GM12801 (cell line): ENCODE results near the gene HTRA2.

Experiments
- TF ChIP-seq, protein P1 (sequence below): IDR thresholded peaks from one replicate; pipeline ENCODE4 v1.5.1; 2011; ENCODE audit warnings: control low read depth; ENCODE audit not compliant: insufficient read length; ENCODE audit errors: extremely low read depth

HTRA2 gene

DNA sequence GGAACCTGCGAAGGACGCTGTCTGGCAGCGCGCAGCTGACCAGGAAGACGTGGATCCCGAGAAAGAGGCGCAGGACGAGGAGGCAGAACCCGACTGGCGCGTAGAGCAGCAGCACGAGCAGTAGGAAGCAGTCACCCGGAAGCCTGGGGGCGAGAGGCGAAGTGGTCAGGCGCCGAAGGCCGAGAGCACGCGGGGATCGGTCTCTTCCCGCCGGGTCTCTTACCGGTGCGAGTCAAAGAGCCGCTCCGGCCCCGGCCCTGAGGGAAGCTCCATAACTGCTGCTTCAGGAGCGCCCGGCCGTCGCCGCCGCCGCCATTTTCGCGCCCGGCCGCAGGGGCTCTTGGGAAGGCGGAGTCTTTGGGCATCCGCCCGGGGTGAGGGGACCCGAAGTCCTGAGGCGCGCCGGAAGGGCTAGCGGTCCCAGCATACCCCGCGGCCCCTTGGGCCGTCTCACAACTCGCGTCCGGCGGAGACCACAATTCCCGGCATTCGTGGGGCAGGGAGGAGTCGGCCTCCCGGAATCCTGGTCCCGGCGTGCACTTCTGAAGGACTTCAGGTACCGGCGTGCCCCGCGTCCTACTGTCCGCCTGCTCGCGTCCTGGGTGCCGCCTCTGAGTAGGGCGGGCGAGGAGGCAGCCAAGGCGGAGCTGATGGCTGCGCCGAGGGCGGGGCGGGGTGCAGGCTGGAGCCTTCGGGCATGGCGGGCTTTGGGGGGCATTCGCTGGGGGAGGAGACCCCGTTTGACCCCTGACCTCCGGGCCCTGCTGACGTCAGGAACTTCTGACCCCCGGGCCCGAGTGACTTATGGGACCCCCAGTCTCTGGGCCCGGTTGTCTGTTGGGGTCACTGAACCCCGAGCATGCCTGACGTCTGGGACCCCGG is at the start of gene HTRA2, which contains the start of gene AUP1:
Gene HTRA2, plus strand, starts transcription at position 577 of the 882 bp plus-strand sequence. Its CDS starts 74 bp downstream, at position 651.
Gene AUP1, minus strand, starts transcription at position 350 of the 882 bp plus-strand sequence. Its CDS starts 77 bp downstream, at position 273.
- TF ChIP-seq, protein P1, sequence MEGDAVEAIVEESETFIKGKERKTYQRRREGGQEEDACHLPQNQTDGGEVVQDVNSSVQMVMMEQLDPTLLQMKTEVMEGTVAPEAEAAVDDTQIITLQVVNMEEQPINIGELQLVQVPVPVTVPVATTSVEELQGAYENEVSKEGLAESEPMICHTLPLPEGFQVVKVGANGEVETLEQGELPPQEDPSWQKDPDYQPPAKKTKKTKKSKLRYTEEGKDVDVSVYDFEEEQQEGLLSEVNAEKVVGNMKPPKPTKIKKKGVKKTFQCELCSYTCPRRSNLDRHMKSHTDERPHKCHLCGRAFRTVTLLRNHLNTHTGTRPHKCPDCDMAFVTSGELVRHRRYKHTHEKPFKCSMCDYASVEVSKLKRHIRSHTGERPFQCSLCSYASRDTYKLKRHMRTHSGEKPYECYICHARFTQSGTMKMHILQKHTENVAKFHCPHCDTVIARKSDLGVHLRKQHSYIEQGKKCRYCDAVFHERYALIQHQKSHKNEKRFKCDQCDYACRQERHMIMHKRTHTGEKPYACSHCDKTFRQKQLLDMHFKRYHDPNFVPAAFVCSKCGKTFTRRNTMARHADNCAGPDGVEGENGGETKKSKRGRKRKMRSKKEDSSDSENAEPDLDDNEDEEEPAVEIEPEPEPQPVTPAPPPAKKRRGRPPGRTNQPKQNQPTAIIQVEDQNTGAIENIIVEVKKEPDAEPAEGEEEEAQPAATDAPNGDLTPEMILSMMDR: no peak

- TF ChIP-seq, protein P1: no peak
These were observed 48.3 kb upstream of the HTRA2 start for GRCh38 chr2:74481431-74481830.

- TF ChIP-seq, protein P1: no peak
These were observed 47.6 kb upstream of the HTRA2 start for GRCh38 chr2:74481961-74482800.

DNA sequence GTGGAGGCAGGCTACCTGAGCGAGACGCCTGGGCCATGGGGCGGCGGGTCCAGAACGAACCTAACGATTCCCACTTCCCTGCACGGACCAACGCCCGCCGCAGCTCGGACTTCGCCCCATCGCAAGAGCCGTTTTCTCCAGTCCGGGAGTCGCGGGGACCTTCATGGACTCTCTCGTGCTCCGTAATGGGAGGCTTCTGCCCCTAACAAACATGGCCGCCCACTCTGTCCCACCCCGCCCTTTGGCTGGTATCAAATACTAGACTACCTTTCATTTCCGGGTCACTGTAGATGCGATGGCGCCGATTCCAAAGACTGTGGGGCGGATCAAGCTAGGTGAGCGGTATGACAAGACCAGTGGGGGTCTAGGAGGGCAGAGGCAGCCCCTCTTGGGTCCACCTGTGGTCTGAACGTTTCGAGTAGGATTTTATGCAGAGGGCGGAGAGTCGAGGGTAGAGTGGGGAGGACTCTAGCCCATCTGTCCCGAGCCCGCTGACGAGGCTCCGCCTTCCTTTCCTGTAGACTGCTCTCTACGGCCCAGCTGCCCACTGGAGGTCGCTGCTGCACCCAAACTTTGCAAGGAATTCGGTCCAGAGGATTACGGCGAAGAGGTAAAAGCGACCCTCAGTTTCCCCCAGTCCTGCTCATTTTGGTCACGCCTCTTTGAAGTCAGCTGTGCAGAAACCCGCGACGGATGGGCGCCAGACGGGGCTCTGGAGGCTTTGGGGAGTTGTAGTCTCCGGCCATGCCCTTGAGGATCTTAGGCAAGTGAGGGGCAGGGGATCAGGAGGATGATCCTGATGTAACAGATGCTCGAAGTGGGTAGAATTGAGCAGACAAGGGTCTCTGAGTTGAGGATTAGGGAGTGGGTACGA is 46.7 kb upstream of the HTRA2 start, which contains the start of the genes CCDC142 and TTC31:
Gene CCDC142, minus strand, starts transcription at position 198 of the 874 bp plus-strand sequence. Its CDS starts 161 bp downstream, at position 37.
Gene TTC31, plus strand, starts transcription at position 281 of the 874 bp plus-strand sequence. Its CDS starts 15 bp downstream, at position 296.
- TF ChIP-seq, protein P1: peak; percentile 48

GRCh38 chr2:74486141-74486540 is 43.6 kb upstream of the HTRA2 start:
- TF ChIP-seq, protein P1: no peak

DNA sequence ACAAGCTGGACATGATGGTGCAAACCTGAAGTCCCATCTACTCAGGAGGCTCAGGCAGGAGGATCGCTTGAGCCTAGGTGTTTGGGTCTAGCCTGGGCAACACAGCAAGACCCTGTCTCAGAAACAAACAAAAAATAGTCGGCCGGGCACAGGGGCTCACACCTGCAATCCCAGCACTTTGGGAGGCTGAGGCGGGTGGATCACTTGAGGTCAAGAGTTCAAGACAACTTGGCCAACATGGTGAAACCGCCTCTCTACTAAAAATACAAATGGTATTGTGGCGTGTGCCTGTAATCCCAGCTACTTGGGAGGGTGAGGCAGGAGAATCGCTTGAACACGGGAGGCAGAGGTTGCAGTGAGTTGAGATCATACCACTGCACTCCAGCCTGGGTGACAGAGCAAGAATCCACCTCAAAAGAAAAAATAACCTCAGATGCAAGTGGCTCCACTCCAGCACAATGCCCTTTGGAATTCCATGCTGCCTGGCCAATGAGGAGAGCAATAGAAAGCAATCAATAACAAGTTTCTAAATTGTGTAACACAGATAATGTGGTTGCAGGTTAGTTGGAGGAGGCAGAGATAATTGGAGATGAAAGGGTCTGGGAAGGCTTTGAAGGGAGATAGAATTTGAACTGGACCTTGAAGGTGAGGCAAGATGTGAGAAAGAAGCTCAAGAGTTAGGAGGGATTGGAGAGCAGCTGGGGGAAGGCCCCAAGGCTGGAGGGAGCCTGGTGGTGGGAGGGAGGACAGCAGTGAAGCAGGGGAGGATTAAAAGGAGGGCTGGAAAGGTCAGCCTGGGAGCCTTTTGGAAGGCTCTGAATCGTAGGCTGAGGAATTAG is 40.9 kb upstream of the HTRA2 start:
- TF ChIP-seq, protein P1: no peak
